NCI-H526 treated with DMSO at 0.1 percent for 48 hours (cell line): Measurements from ENCODE around the gene GLT8D2.

ENCODE experiments used
- DNase-seq: peaks from one replicate; lab custom pipeline; 2025; lab: John Stamatoyannopoulos, UW

Gene GLT8D2

GRCh38 chr12:104000807-104001434, 49.1 kb downstream of the GLT8D2 start:
- peak; percentile 39 for DNase-seq

GRCh38 chr12:103998976-103999375, 51.0 kb downstream of the GLT8D2 start:
- DNase-seq, result no peak

GRCh38 chr12:103997286-103997900, 52.6 kb downstream of the GLT8D2 start:
- DNase-seq, result no peak

- DNase-seq, result no peak
Observed at GRCh38 chr12:103996595-103996994, 53.4 kb downstream of the GLT8D2 start.

GRCh38 chr12:103994235-103994634, 55.8 kb downstream of the GLT8D2 start:
- DNase-seq, result no peak

- DNase-seq, result no peak
Observed at GRCh38 chr12:103986829-103987228, 63.2 kb downstream of the GLT8D2 start.

GRCh38 chr12:103978384-103978982, 71.5 kb downstream of the GLT8D2 start:
- no peak for DNase-seq

- no peak for DNase-seq
Observed at GRCh38 chr12:103975368-103975767, 74.6 kb downstream of the GLT8D2 start.

- DNase-seq, result no peak
Observed at GRCh38 chr12:103973909-103974308, 76.1 kb downstream of the GLT8D2 start.

GRCh38 chr12:103969391-103969790, 80.6 kb downstream of the GLT8D2 start:
- DNase-seq, result no peak

- no peak for DNase-seq
Observed at GRCh38 chr12:103966736-103967135, 83.3 kb downstream of the GLT8D2 start.

- DNase-seq, result peak; percentile 97
Observed at GRCh38 chr12:103965590-103966504, 84.1 kb downstream of the GLT8D2 start, which contains the start of gene TDG. TSS of gene TDG (plus strand) at chr12:103965872. CDS start at chr12:103966038, 166 bp downstream.

- DNase-seq, result no peak
Observed at GRCh38 chr12:103965255-103965589, 84.8 kb downstream of the GLT8D2 start.

- DNase-seq, result no peak
Observed at GRCh38 chr12:103964805-103965204, 85.2 kb downstream of the GLT8D2 start.

- no peak for DNase-seq
Observed at GRCh38 chr12:103962493-103962892, 87.5 kb downstream of the GLT8D2 start.

GRCh38 chr12:103960616-103961227, 89.3 kb downstream of the GLT8D2 start:
- no peak for DNase-seq

GRCh38 chr12:103958621-103959020, 91.4 kb downstream of the GLT8D2 start:
- no peak for DNase-seq

GRCh38 chr12:103957865-103958388, 92.1 kb downstream of the GLT8D2 start:
- DNase-seq, result no peak

- DNase-seq, result peak; percentile 39
Observed at GRCh38 chr12:103956509-103957027, 93.4 kb downstream of the GLT8D2 start.

GRCh38 chr12:103955811-103956508, 94.0 kb downstream of the GLT8D2 start:
- no peak for DNase-seq

- no peak for DNase-seq
Observed at GRCh38 chr12:103952497-103952896, 97.5 kb downstream of the GLT8D2 start.
